ENCODE results near the gene SORCS1. TPM values are rescaled to one million over a fixed set of nuclear protein-coding genes. Genes with fewer than 3 reads are reported as not detected.

Gene SORCS1
- total RNA-seq, 2 donors from 2014 or later: 0.23 to 14.4 TPM

- Histone ChIP-seq H3K4me1 (replicated peaks) (no peaks in the 10 kb centered on the region), H3K36me3 (no peaks in the 10 kb centered on the region), H3K27me3 (replicated peaks; ENCODE audit: insufficient read depth) (no peaks in the 10 kb centered on the region), H3K27ac (no peak overlapping the region), H3K4me3 (no peak overlapping the region), H3K9me3 (no peaks in the 10 kb centered on the region)
- DNase-seq (ENCODE audit: low spot score): no peak
- WGBS: 29% methylated on average over 3 of the region's 3 CpGs
- intact Hi-C loops (cut with DNase I): no loop called here
- TF ChIP-seq CTCF (IDR thresholded peaks at IDR 0.05) (no peak), POLR2AphosphoS5 (IDR thresholded peaks at IDR 0.05) (no peak)
Measured at GRCh38 chr10:106815427-106816043, 349.0 kb downstream of the SORCS1 start.

GRCh38 chr10:106804992-106805582 is 359.4 kb downstream of the SORCS1 start:
- H3K36me3 ChIP-seq: no peaks in the 10 kb centered on the region
- no peaks in the 10 kb centered on the region for H3K9me3 ChIP-seq
- no peak for TF ChIP-seq POLR2AphosphoS5 (IDR thresholded peaks at IDR 0.05)
- TF ChIP-seq POLR2A (IDR thresholded peaks at IDR 0.05): no peak
- TF ChIP-seq CTCF (IDR thresholded peaks at IDR 0.05): no peak
- no peaks in the 10 kb centered on the region for H3K27me3 ChIP-seq (replicated peaks; ENCODE audit: insufficient read depth)
- intact Hi-C loops (cut with DNase I): no loop called here
- WGBS: 88% methylated on average over 1 of the region's 1 CpG
- no peak for DNase-seq (ENCODE audit: low spot score)
- no peak overlapping the region for H3K27ac ChIP-seq
- H3K4me1 ChIP-seq (replicated peaks): no peaks in the 10 kb centered on the region
- no peak overlapping the region for H3K4me3 ChIP-seq

- H3K9me3 ChIP-seq: no peaks in the 10 kb centered on the region
- H3K4me3 ChIP-seq: no peak overlapping the region
- H3K27ac ChIP-seq: no peak overlapping the region
- no peak for DNase-seq (ENCODE audit: low spot score)
- WGBS: 93% methylated on average over 4 of the region's 4 CpGs
- no peaks in the 10 kb centered on the region for H3K27me3 ChIP-seq (replicated peaks; ENCODE audit: insufficient read depth)
- intact Hi-C loops (cut with DNase I): no loop called here
- no peaks in the 10 kb centered on the region for H3K4me1 ChIP-seq (replicated peaks)
- no peak for TF ChIP-seq CTCF (IDR thresholded peaks at IDR 0.05)
- TF ChIP-seq POLR2AphosphoS5 (IDR thresholded peaks at IDR 0.05): no peak
- TF ChIP-seq POLR2A (IDR thresholded peaks at IDR 0.05): no peak
- H3K36me3 ChIP-seq: no peaks in the 10 kb centered on the region
Measured at GRCh38 chr10:106802949-106803348, 361.6 kb downstream of the SORCS1 start.

- WGBS: 83% methylated on average over 1 of the region's 1 CpG
- no peaks in the 10 kb centered on the region for H3K27me3 ChIP-seq (replicated peaks; ENCODE audit: insufficient read depth)
- DNase-seq (ENCODE audit: low spot score): no peak
- no peak overlapping the region for H3K27ac ChIP-seq
- intact Hi-C loops (cut with DNase I): no loop called here
- no peak overlapping the region for H3K4me3 ChIP-seq
- TF ChIP-seq POLR2AphosphoS5 (IDR thresholded peaks at IDR 0.05): no peak
- no peak for TF ChIP-seq POLR2A (IDR thresholded peaks at IDR 0.05)
- no peak for TF ChIP-seq CTCF (IDR thresholded peaks at IDR 0.05)
- H3K36me3 ChIP-seq: no peaks in the 10 kb centered on the region
- no peaks in the 10 kb centered on the region for H3K9me3 ChIP-seq
- no peaks in the 10 kb centered on the region for H3K4me1 ChIP-seq (replicated peaks)
Measured at GRCh38 chr10:106799776-106800175, 364.7 kb downstream of the SORCS1 start.

GRCh38 chr10:106795619-106796018 is 368.9 kb downstream of the SORCS1 start:
- no peaks in the 10 kb centered on the region for H3K4me1 ChIP-seq (replicated peaks)

More at GRCh38 chr10:106795619-106796018, 368.9 kb downstream of the SORCS1 start:
- H3K27me3 ChIP-seq (replicated peaks; ENCODE audit: insufficient read depth): no peaks in the 10 kb centered on the region
- intact Hi-C loops (cut with DNase I): no loop called here
- DNase-seq (ENCODE audit: low spot score): no peak
- no peaks in the 10 kb centered on the region for H3K36me3 ChIP-seq
- TF ChIP-seq CTCF (IDR thresholded peaks at IDR 0.05) (peak in 2 of 4 experiments; percentile 14 to 35), POLR2A (IDR thresholded peaks at IDR 0.05) (no peak)
- no peaks in the 10 kb centered on the region for H3K9me3 ChIP-seq
- WGBS: 17% methylated on average over 4 of the region's 4 CpGs
- no peak overlapping the region for H3K27ac ChIP-seq
- no peak overlapping the region for H3K4me3 ChIP-seq

All from prostate gland (tissue), 2 donors.